Right forelimb (tissue), 1 donor: ENCODE measurements around the gene ARHGAP10.

Experiments
- DNase-seq: peaks from one replicate; pipeline ENCODE4 v3.0.0-alpha.2; 2018

Gene ARHGAP10

GRCh38 chr4:148110169-148110568 lies 378.3 kb downstream of the ARHGAP10 start:
- DNase-seq, result no peak

- DNase-seq, result no peak
Observed at GRCh38 chr4:148112231-148112982, 380.5 kb downstream of the ARHGAP10 start.

GRCh38 chr4:148114436-148114835 lies 382.5 kb downstream of the ARHGAP10 start:
- no peak for DNase-seq

GRCh38 chr4:148116264-148116663 lies 384.4 kb downstream of the ARHGAP10 start:
- no peak for DNase-seq

GRCh38 chr4:148116969-148117368 lies 385.1 kb downstream of the ARHGAP10 start:
- DNase-seq, result no peak

- DNase-seq, result no peak
Observed at GRCh38 chr4:148118179-148118578, 386.3 kb downstream of the ARHGAP10 start.

GRCh38 chr4:148118633-148119032 lies 386.7 kb downstream of the ARHGAP10 start:
- DNase-seq, result no peak

- DNase-seq, result no peak
Observed at GRCh38 chr4:148120216-148120615, 388.3 kb downstream of the ARHGAP10 start.
